ENCODE measurements around the gene ERI2.

GRCh38 chr16:20839504-20839903 lies 33.2 kb upstream of the ERI2 start:
- TF ChIP-seq CTCF (IDR thresholded peaks at IDR 0.05; ENCODE audit: low read length): no peak
- TF ChIP-seq EZH2 (optimal IDR thresholded peaks at IDR 0.05; ENCODE audit: low read depth, low read length): no peak
